Measurements from ENCODE around the gene MAML3. TPM values are rescaled to one million over a fixed set of nuclear protein-coding genes. Genes with fewer than 3 reads are reported as not detected.

MAML3 gene
- total RNA-seq, 2 experiments from 2014 or later = 2.0 to 2.4 TPM

GRCh38 chr4:139843641-139844040 is 310.3 kb downstream of the MAML3 start:
- POLR2A ChIA-PET = no interaction called here
- Mint-ChIP-seq H3K9me3 (no peaks in the 10 kb centered on the region), H3K36me3 (ENCODE audit: low read depth) (no peaks in the 10 kb centered on the region), H3K4me3 (no peak overlapping the region), H3K27me3 (no peaks in the 10 kb centered on the region), H3K4me1 (ENCODE audit: low read depth) (peaks cover 3% of the 10 kb centered on the region), H3K27ac (no peak overlapping the region)
- CTCF ChIA-PET = no interaction called here
- no peak for DNase-seq
- no peak for ATAC-seq
- TF ChIP-seq CTCF (IDR thresholded peaks at IDR 0.05) = no peak
- intact Hi-C loops (cut with micrococcal nuclease) = no loop called here

GRCh38 chr4:139841464-139842195 is 312.4 kb downstream of the MAML3 start:
- no peaks in the 10 kb centered on the region for H3K4me1 Mint-ChIP-seq (ENCODE audit: low read depth)
- H3K4me3 Mint-ChIP-seq = no peak overlapping the region
- intact Hi-C loops (cut with micrococcal nuclease) = no loop called here
- no peak for DNase-seq
- ATAC-seq = no peak
- H3K27ac Mint-ChIP-seq = no peak overlapping the region
- TF ChIP-seq CTCF (IDR thresholded peaks at IDR 0.05) = no peak
- no peaks in the 10 kb centered on the region for H3K36me3 Mint-ChIP-seq (ENCODE audit: low read depth)
- ChIA-PET POLR2A (no interaction called here), CTCF (no interaction called here)
- no peaks in the 10 kb centered on the region for H3K9me3 Mint-ChIP-seq
- H3K27me3 Mint-ChIP-seq = no peaks in the 10 kb centered on the region

DNA sequence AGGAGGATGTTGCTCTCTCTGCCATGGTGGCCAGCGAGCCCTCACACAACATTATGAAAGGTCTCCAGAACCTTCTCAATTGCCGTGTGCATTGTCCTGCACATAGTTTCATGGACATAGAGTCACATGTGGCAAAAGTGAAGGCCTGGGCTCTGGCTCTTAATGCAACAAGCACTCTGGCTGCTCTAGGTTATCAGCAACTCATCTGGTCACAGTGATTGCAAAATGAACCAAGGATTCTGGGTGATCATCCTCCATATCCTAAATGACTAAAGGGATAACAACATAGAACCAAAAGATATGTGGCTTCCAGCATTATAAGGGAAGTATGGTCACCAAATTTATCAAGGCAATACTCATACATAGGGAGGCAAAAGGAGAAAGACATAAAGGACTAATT is 313.2 kb downstream of the MAML3 start:
- Mint-ChIP-seq H3K9me3 (no peaks in the 10 kb centered on the region), H3K27ac (no peak overlapping the region), H3K36me3 (ENCODE audit: low read depth) (no peaks in the 10 kb centered on the region), H3K4me3 (no peak overlapping the region), H3K4me1 (ENCODE audit: low read depth) (no peaks in the 10 kb centered on the region), H3K27me3 (no peaks in the 10 kb centered on the region)
- no peak for TF ChIP-seq CTCF (IDR thresholded peaks at IDR 0.05)
- ATAC-seq (no peak), DNase-seq (no peak)
- ChIA-PET CTCF (no interaction called here), POLR2A (interaction anchor here (1.5 kb wide), 1 partner anchor 16 kb away, joined by 4 read pairs; no protein-coding TSS in a partner anchor)
- intact Hi-C loops (cut with micrococcal nuclease) = no loop called here

GRCh38 chr4:139839403-139840031 is 314.5 kb downstream of the MAML3 start:
- no peaks in the 10 kb centered on the region for H3K36me3 Mint-ChIP-seq (ENCODE audit: low read depth)
- intact Hi-C loops (cut with micrococcal nuclease) = no loop called here
- ChIA-PET POLR2A (interaction anchor here (1.5 kb wide), 1 partner anchor 18 kb away, joined by 4 read pairs; no protein-coding TSS in a partner anchor), CTCF (no interaction called here)
- H3K4me1 Mint-ChIP-seq (ENCODE audit: low read depth) = no peaks in the 10 kb centered on the region
- TF ChIP-seq CTCF (IDR thresholded peaks at IDR 0.05) = no peak
- H3K9me3 Mint-ChIP-seq = no peaks in the 10 kb centered on the region
- no peak for ATAC-seq
- H3K27ac Mint-ChIP-seq = no peak overlapping the region
- no peaks in the 10 kb centered on the region for H3K27me3 Mint-ChIP-seq
- no peak for DNase-seq
- no peak overlapping the region for H3K4me3 Mint-ChIP-seq

DNA sequence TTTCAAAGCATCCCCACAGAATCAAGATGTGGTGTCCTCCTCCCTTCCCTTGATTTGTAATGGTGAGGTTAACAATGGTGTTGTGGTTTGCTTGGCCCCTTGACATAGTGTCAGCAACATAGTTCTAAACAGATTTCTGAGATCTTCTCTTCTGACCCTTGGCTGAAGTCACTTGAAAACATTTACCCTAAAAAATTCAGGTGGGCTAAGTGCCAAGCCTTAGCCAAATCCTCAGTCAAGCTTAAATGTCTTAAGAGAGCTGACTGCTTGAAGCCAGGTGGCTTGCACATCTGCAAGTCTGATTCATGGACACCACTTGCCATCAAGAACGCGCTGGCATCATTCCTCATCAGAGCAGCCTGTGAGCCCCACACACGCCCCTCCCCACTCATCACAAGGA is 315.2 kb downstream of the MAML3 start:
- H3K9me3 Mint-ChIP-seq = no peaks in the 10 kb centered on the region
- no peak overlapping the region for H3K27ac Mint-ChIP-seq
- TF ChIP-seq CTCF (IDR thresholded peaks at IDR 0.05) = no peak
- no peaks in the 10 kb centered on the region for H3K27me3 Mint-ChIP-seq
- ATAC-seq (no peak), DNase-seq (no peak)
- ChIA-PET POLR2A (no interaction called here), CTCF (no interaction called here)
- no peaks in the 10 kb centered on the region for H3K36me3 Mint-ChIP-seq (ENCODE audit: low read depth)
- H3K4me3 Mint-ChIP-seq = no peak overlapping the region
- H3K4me1 Mint-ChIP-seq (ENCODE audit: low read depth) = no peaks in the 10 kb centered on the region
- intact Hi-C loops (cut with micrococcal nuclease) = no loop called here

Data from activated CD8-positive, alpha-beta T cell treated with anti-CD3 and anti-CD28 coated beads for 36 hours (primary cell).